H9 (cell line): ENCODE data around the gene MTA3. TPM values are rescaled to one million over a fixed set of nuclear protein-coding genes. Genes with fewer than 3 reads are reported as not detected.

Experiments used
- DNase-seq: peaks from one replicate; pipeline ENCODE4 v3.0.0-alpha.2; 2017
- H2AFZ ChIP-seq: one replicate; pipeline ENCODE4 v1.6.1; 2013; ENCODE audit warnings: mild to moderate bottlenecking, low read length, control low read depth, moderate library complexity
- H2AK5ac ChIP-seq: 2 replicates; pipeline ENCODE4 v1.6.1; 2013; ENCODE audit warnings: low read length, control low read depth, mixed read lengths; ENCODE audit not compliant: insufficient read length
- H2BK120ac ChIP-seq: one replicate; pipeline ENCODE4 v1.6.1; 2013; ENCODE audit warnings: low read depth, mild to moderate bottlenecking, low read length, control low read depth, inconsistent platforms; ENCODE audit not compliant: poor library complexity, severe bottlenecking
- H2BK12ac ChIP-seq: 2 replicates; pipeline ENCODE4 v1.6.1; 2013; ENCODE audit warnings: low read length, control low read depth, mixed read lengths, low read depth; ENCODE audit not compliant: insufficient read length
- H2BK15ac ChIP-seq: 2 replicates; pipeline ENCODE4 v1.6.1; 2013; ENCODE audit warnings: low read depth, low read length, control low read depth
- H2BK20ac ChIP-seq: one replicate; pipeline ENCODE4 v1.6.1; 2013; ENCODE audit warnings: low read depth, mild to moderate bottlenecking, low read length, control low read depth, inconsistent platforms; ENCODE audit not compliant: poor library complexity, severe bottlenecking
- H2BK5ac ChIP-seq: 2 replicates; pipeline ENCODE4 v1.6.1; 2013; ENCODE audit warnings: low read length, control low read depth, mixed read lengths; ENCODE audit not compliant: insufficient read length
- H3K14ac ChIP-seq: 2 replicates; pipeline ENCODE4 v1.6.1; 2013; ENCODE audit warnings: low read length, control low read depth; ENCODE audit not compliant: insufficient read depth
- H3K18ac ChIP-seq: 2 replicates; pipeline ENCODE4 v1.6.1; 2013; ENCODE audit warnings: low read depth, mild to moderate bottlenecking, mixed read lengths, low read length, control low read depth; ENCODE audit not compliant: insufficient read length
- H3K23ac ChIP-seq: 2 replicates; pipeline ENCODE4 v1.6.1; 2013; ENCODE audit warnings: low read length, control low read depth, mixed read lengths, low read depth; ENCODE audit not compliant: insufficient read length
- H3K23me2 ChIP-seq: 2 replicates; pipeline ENCODE4 v1.6.1; 2013; ENCODE audit warnings: low read depth, mild to moderate bottlenecking, mixed read lengths, low read length, control low read depth; ENCODE audit not compliant: insufficient read length, poor library complexity, severe bottlenecking
- H3K27ac ChIP-seq: 2 replicates; pipeline ENCODE4 v1.5.1; 2013; ENCODE audit warnings: low read length, control low read depth, mixed read lengths, low read depth; ENCODE audit not compliant: insufficient read length
- H3K27me3 ChIP-seq: 2 replicates; pipeline ENCODE4 v1.6.1; 2013; ENCODE audit warnings: low read length, control low read depth, inconsistent platforms; ENCODE audit not compliant: insufficient read depth
- H3K4ac ChIP-seq: 2 replicates; pipeline ENCODE4 v1.6.1; 2013; ENCODE audit warnings: low read depth, mild to moderate bottlenecking, control low read depth, inconsistent platforms, low read length, moderate library complexity
- H3K4me1 ChIP-seq: 2 replicates; pipeline ENCODE4 v1.6.1; 2013; ENCODE audit warnings: low read length, control low read depth, inconsistent platforms; ENCODE audit not compliant: insufficient read depth
- H3K4me2 ChIP-seq: 2 replicates; pipeline ENCODE4 v1.6.1; 2013; ENCODE audit warnings: low read length, control low read depth, mixed read lengths; ENCODE audit not compliant: insufficient read length, insufficient read depth
- H3K56ac ChIP-seq: 2 replicates; pipeline ENCODE4 v1.6.1; 2013; ENCODE audit warnings: low read depth, mild to moderate bottlenecking, mixed read lengths, low read length, control low read depth; ENCODE audit not compliant: insufficient read length
- H3K79me1 ChIP-seq: 2 replicates; pipeline ENCODE4 v1.6.1; 2013; ENCODE audit warnings: low read depth, mild to moderate bottlenecking, moderate library complexity, low read length, control low read depth, inconsistent platforms; ENCODE audit not compliant: insufficient read depth, poor library complexity, severe bottlenecking
- H3K79me2 ChIP-seq: 2 replicates; pipeline ENCODE4 v1.6.1; 2013; ENCODE audit warnings: low read length, control low read depth, inconsistent platforms; ENCODE audit not compliant: insufficient read depth
- H3K9ac ChIP-seq: 2 replicates; pipeline ENCODE4 v1.6.1; 2013; ENCODE audit warnings: low read length, control low read depth, mixed read lengths; ENCODE audit not compliant: insufficient read length; ENCODE audit errors: extremely low read depth
- H3K9me3 ChIP-seq: one replicate; pipeline ENCODE4 v1.6.1; 2013; ENCODE audit warnings: low read depth, low read length, inconsistent platforms; ENCODE audit not compliant: control insufficient read depth
- H3T11ph ChIP-seq: one replicate; pipeline ENCODE4 v1.6.1; 2013; ENCODE audit warnings: mild to moderate bottlenecking, low read length, control low read depth, inconsistent platforms
- H4K20me1 ChIP-seq: one replicate; pipeline ENCODE4 v1.6.1; 2013; ENCODE audit not compliant: control insufficient read depth, insufficient read length, insufficient read depth
- H4K5ac ChIP-seq: 2 replicates; pipeline ENCODE4 v1.6.1; 2013; ENCODE audit warnings: low read depth, mild to moderate bottlenecking, mixed read lengths, low read length, control low read depth; ENCODE audit not compliant: insufficient read length
- H4K8ac ChIP-seq: replicated peaks from 2 replicates; pipeline ENCODE4 v1.6.1; 2013; ENCODE audit warnings: low read length, control low read depth, mixed read lengths, low read depth; ENCODE audit not compliant: insufficient read length
- H4K91ac ChIP-seq: 2 replicates; pipeline ENCODE4 v1.6.1; 2013; ENCODE audit warnings: low read depth, mild to moderate bottlenecking, moderate library complexity, mixed read lengths, low read length, control low read depth; ENCODE audit not compliant: insufficient read length
- H3K27ac Mint-ChIP-seq, 3 experiments: 2 replicates in 2 of 3; 3 replicates in 1 of 3; pipeline ENCODE4 v1.8.0; 2020 to 2021; ENCODE audit warnings: mixed read lengths in 3 of 3, mild to moderate bottlenecking in 1 of 3, moderate library complexity in 1 of 3
- H3K27me3 Mint-ChIP-seq: 2 replicates; pipeline ENCODE4 v1.8.0; 2021; ENCODE audit warnings: low read depth, mild to moderate bottlenecking, moderate library complexity, mixed read lengths
- H3K36me3 Mint-ChIP-seq, 3 experiments: 2 replicates in 2 of 3; 3 replicates in 1 of 3; pipeline ENCODE4 v1.8.0; 2020 to 2021; ENCODE audit warnings: low read depth in 3 of 3, mixed read lengths in 3 of 3; ENCODE audit not compliant: insufficient read depth in 1 of 3
- H3K4me1 Mint-ChIP-seq, 2 experiments: 2 replicates each; pipeline ENCODE4 v1.8.0; 2020; ENCODE audit warnings: mixed read lengths in 2 of 2
- H3K4me3 Mint-ChIP-seq, 2 experiments: 2 replicates in 1 of 2; 3 replicates in 1 of 2; pipeline ENCODE4 v1.8.0; 2020 to 2021; ENCODE audit warnings: mild to moderate bottlenecking in 2 of 2, mixed read lengths in 2 of 2, moderate library complexity in 1 of 2
- H3K9me3 Mint-ChIP-seq, 2 experiments: 2 replicates in 1 of 2; 3 replicates in 1 of 2; pipeline ENCODE4 v1.8.0; 2020; ENCODE audit warnings: mild to moderate bottlenecking in 2 of 2, mixed read lengths in 2 of 2, moderate library complexity in 1 of 2
- CTCF ChIP-seq: fragments of 200-600 bp; sonication (generic); conservative IDR thresholded peaks from 3 replicates; pipeline ENCODE4 v1.8.0; 2021; ENCODE audit warnings: antibody characterized with exemption, mild to moderate bottlenecking
- WGBS: extraction: QIAGEN DNeasy Blood & Tissue Kit; methylation state at CpG from one replicate; pipeline ENCODE4 v1.1.7; 2013; ENCODE audit warnings: missing lambda C conversion rate, low lambda C conversion rate, mixed read lengths; ENCODE audit not compliant: insufficient read length; ENCODE audit errors: extremely low coverage; 5-methylcytosine and 5-hydroxymethylcytosine counted together
- total RNA-seq: library from RNA; stranded (reverse); gene quantifications from 2 replicates; pipeline ENCODE4 v1.2.1, GENCODE V29; 2021

Gene MTA3
- total RNA-seq, 1 experiment from 2014 or later, result 253 TPM

- H3K27me3 Mint-ChIP-seq, result no peaks in the 10 kb centered on the region
- Histone ChIP-seq H3K56ac (no peak overlapping the region), H3K27me3 (no peaks in the 10 kb centered on the region), H3K4me1 (peaks cover 6% of the 10 kb centered on the region), H4K20me1 (no peaks in the 10 kb centered on the region), H4K91ac (no peak overlapping the region), H3K4ac (no peak overlapping the region), H2BK20ac (no peak overlapping the region), H2BK15ac (no peak overlapping the region), H2BK5ac (no peak overlapping the region), H3K14ac (no peak overlapping the region; the same call in none of the 2 replicates), H2AK5ac (no peak overlapping the region), H3K4me2 (peak overlapping the region; percentile 98), H3K79me1 (no peaks in the 10 kb centered on the region), H3K9me3 (no peaks in the 10 kb centered on the region), H4K8ac (no peak overlapping the region), H3K27ac (peak overlapping the region; percentile 29), H3K18ac (peak overlapping the region; percentile 61), H3K23me2 (peaks cover 10% of the 10 kb centered on the region), H2BK120ac (no peak overlapping the region), H3K9ac (peak overlapping the region; percentile 84), H3T11ph (no peak overlapping the region), H2BK12ac (no peak overlapping the region), H4K5ac (no peak overlapping the region), H2AFZ (no peak overlapping the region), H3K79me2 (peaks cover 16% of the 10 kb centered on the region; the same call in 1 of the 2 replicates), H3K23ac (no peak overlapping the region)
- no peak for DNase-seq
- H3K4me3 Mint-ChIP-seq, result peak overlapping the region; percentile 83 to 97
- H3K4me1 Mint-ChIP-seq, result peaks cover 28 to 44% of the 10 kb centered on the region in 2 experiments
- TF ChIP-seq CTCF, result no peak
- no peaks in the 10 kb centered on the region; a peak in 1 of 5 replicates for H3K9me3 Mint-ChIP-seq
- no CpG with 5 or more reads among the region's 20 CpGs for WGBS
- H3K27ac Mint-ChIP-seq, result peak overlapping the region; percentile 97 to 98 (median 97)
- peaks cover 19 to 47% (median 38%) of the 10 kb centered on the region in 3 experiments; a peak in 6 of 7 replicates for H3K36me3 Mint-ChIP-seq
These were observed 782 bp downstream of the MTA3 start for GRCh38 chr2:42569116-42569711.
